Measurements from ENCODE around the gene ABCC8.
A peak's percentile ranks its signal among the peaks of the same experiment; 100 is the strongest.

DNA sequence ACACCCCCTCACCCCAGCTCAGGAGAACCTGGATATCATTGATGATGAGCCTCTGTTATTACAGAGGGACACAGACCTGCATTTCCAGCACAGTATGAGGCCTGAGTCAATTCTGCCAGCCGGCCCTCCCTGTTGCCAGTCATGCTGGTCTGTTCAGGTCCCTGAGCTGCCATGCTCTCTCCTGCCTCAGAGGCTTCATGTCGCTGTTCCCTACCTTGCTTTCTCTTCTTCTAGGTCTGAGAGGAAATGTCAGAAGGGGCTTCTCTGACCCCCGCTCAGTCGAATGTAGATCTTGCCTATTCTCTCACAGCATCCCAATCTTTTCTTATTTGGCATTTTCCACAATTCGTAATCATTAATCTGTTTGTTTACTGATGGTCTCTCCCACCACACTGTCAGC is 21.8 kb upstream of the ABCC8 start:
- TF ChIP-seq, protein P1, sequence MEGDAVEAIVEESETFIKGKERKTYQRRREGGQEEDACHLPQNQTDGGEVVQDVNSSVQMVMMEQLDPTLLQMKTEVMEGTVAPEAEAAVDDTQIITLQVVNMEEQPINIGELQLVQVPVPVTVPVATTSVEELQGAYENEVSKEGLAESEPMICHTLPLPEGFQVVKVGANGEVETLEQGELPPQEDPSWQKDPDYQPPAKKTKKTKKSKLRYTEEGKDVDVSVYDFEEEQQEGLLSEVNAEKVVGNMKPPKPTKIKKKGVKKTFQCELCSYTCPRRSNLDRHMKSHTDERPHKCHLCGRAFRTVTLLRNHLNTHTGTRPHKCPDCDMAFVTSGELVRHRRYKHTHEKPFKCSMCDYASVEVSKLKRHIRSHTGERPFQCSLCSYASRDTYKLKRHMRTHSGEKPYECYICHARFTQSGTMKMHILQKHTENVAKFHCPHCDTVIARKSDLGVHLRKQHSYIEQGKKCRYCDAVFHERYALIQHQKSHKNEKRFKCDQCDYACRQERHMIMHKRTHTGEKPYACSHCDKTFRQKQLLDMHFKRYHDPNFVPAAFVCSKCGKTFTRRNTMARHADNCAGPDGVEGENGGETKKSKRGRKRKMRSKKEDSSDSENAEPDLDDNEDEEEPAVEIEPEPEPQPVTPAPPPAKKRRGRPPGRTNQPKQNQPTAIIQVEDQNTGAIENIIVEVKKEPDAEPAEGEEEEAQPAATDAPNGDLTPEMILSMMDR (IDR thresholded peaks at IDR 0.05): peak in 1 of 4 donors; percentile 4
- no peak for TF ChIP-seq POLR2A (IDR thresholded peaks at IDR 0.05)

All from right lobe of liver (tissue), 4 donors.